GM18909 (cell line): ENCODE results near the gene TAGLN2.

Source experiments
- ATAC-seq: cut with Tn5 transposase; IDR thresholded peaks from one replicate; pipeline ENCODE4 v1.9.1; 2021; ENCODE audit warnings: mild to moderate bottlenecking; ENCODE audit not compliant: unreplicated experiment, poor library complexity

The TAGLN2 gene

DNA sequence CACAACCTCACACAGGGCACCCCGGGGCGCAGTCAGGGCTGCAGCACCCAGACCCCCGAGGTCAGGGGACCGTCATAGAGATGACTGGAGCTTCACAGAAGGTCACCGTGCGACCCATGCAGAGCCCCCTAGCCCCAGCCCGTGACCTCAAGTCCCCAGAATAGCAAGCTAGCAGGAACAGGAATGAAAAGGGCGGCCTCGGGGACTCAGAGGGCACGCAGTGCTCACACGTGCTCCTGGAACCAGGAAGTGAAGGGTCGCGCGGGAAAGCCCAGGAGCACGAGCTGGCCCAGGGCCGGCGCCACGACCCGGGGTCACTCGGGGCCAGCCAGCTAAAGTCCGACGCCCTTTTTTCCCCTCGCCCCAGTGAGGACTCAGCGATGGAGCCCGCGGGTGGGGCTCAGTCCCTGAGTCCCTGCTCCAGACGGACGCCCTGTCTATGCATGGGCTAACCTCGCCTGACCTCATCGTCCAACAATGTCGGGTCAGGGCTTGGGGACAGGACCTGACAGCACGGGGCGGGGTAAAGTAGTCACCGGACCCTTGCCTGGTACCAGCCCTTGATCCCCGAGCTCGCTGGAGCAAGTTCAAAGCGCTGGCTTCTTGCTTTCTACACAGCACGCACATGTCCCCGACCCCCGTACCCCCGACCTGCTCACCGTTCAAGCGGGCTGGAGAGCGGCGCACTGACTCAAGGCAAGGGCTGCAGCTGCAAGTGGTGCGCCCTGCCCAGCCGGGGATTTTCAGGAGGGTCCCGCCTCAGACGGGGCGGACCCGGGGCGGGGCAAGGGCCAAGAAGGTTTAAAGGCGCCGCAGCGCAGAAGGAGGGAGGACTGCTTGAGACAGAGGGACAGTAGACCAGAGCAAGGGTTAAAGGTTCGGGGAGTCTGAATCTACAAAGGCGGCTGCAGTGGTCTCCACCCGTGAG is at the start of gene TAGLN2:
Gene TAGLN2 (minus strand): TSS at position 717 of the 928 bp plus-strand sequence. CDS start 4,998 bp downstream, outside the sequence.
- peak; percentile 71 for ATAC-seq

DNA sequence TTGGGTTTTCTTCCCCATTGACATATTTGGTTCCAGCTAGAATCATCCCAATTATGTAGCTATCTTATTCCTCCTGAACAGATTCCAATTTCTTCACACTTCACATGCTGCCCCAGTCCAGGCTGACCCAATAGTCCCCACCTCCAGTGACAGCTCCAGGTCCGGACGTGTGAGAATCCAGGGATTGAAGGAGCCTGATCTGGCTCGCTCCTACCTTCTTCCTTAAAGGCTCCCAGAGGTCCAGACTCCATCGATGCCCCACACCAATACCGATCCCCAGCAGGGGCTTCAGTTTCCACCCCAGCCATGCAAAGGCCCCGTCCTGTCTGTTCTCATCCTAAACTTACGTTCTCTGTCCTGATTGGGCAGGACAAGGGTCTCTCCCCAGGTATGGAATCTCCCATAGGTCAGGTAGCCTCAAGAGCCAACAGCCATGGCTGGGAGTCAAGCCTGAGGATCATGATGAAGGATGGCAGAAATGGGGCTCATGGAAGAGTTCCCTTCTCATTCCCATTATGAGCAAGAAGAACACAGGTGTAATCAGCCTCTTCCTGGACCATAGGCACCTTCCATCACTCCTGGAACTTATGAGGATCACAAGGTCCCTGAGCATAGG is 49.2 kb upstream of the TAGLN2 start:
- no peak for ATAC-seq

DNA sequence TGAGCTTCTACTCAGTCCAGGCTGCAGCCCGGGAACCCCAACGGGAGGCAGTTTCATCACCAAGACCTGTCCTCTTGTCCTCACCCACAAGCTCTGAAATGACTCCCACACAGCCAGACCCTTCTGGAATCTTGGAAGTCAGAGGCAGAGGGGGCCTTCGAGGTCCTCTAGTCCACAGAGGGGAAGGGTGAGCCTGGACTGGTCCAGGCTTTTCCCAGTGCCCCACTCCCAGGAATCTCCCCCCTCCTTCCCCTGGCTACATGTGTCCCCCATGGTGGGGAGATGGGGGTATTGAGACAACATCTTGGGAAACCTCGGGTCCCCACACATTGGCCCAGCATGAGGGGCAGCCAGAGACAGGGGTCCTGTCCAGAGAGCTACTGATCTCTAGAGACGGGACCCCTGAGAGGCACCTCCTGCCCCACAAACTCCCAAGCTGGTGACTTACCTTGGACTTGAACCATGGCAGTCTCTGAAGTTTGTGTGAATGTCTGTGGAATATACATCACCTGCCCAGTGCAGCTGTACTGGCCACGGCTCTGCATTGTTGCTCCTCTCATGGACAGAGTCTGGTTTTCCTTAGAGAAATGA is 48.1 kb upstream of the TAGLN2 start:
- ATAC-seq: no peak

DNA sequence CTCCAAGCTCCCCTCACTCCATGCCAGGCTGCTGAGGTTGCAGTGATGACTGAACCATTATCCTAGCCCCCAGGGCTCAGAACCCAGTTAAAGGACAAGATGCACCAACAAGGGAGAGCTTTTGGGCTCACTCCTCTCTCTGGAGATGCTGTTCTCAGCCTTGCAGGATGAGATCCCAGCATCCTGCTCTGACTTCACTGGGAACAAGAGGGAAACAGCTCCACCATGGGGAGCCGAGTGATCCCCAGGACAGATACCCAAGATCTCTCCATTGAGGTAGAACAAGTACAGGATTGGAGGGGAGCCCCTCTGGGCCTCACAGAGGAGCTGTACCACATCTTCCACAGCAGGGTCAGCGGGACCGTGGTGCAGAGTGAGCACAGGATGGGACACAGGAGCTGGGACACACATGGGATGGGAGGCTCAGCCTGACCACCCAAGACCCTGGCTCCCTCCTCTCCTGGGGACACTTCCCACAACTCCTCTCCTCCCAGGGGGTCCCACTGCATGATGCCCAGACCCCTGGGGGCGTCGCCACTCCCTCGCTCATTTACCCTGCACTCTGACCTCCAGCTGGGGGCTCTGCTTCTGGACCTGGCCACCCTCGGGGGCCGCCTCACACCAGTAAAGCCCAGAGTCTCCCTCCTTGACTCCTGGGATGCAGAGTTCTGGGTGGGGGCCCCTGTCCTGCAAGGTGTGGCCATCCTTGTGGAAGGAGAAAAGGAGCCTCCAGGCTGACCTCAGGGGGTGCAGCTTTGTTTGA is 47.3 kb upstream of the TAGLN2 start:
- ATAC-seq: no peak

DNA sequence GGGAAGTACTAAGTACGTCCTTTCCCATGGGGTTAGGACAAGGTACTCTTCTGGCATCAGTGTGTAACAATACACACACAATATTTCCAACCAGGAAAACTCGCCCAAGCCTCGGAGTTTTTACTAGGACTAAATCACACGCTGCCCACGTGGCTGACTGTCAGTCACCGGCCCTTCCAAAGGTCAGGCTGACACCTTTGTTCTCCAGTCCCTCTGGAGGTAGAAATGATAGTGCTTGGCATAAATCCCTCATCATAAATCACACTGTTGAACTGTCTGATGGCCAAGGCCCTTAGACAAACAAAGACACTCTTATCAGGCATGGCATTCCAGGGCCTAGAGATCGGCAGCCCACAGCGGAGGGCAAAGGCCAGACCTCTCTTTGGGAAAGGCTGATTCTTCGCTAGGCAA is 45.6 kb upstream of the TAGLN2 start:
- ATAC-seq: no peak

DNA sequence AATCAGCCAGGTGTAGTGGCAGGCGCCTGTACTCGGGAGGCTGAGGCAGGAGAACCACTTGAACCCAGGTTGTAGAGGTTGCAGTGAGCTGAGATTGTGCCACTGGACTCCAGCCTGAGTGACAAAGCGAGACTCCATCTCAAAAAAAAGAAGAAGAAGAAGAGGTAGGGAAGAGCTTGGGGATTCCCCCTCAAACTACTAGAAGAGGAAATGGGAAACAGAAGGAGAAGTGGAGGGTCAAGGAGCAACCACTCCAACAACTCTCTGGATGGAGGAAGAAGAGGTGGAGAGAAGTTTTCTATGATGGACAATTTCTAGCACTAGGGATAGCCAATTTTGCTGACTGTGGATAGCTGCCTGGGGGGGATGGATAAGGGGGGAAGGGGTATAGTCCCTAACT is 43.6 kb upstream of the TAGLN2 start:
- no peak for ATAC-seq

DNA sequence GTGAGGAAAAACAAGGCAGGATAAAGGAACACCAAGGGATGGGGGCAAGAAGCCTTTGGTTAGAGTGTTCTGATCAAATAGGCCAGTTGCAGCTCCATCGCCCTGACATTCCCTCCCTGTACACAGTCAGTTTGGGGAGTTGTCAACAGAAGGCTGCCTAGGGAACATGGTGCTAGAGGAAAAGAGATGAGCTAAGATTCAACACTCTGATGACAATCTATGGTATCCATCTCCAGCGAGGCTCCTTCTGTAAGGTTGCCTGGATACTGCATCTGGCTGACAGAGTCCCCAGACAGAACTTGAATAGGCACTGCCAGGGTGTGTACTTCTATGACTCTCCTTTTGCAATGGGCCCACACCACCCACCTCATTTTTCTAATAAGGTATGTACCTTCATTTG is 40.0 kb upstream of the TAGLN2 start:
- no peak for ATAC-seq

DNA sequence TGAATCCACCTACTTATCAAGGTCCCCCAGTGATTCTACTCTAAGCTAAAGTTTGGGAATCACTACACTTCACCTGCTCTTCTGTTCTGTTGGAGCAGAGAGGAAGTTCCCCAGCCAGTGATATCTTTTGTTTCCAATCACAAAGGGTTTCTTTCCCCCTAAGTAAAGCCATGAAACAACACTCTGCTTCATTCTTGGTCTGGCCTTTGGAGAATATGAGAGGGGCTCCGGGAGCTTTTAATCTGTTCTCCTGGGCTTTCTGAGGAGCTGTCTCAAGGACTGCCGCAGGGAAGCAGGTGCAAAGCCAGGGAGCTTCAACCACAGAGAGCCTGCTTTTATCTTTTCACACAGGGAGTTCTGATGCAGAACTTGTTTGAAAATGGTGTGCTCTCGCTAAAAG is 38.8 kb upstream of the TAGLN2 start:
- no peak for ATAC-seq

DNA sequence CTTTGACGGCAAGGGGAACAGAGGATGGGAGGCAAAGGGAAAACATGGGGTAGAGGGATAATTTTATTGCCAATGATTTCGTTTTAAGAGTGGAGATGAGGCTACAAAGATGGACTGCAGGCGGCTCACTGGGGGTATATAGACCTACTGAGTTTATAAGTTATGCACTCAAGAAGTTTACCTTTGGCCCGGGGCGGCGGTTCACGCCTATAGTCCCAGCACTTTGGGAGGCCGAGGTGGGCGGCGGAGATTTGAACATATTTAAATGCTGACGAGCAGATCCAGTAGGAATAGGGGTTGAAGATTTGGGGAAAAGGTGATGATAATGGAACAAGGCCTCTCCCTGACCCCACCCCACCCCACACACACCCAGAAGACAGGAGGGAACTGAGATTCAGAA is 36.9 kb upstream of the TAGLN2 start:
- no peak for ATAC-seq

GRCh38 chr1:159961636-159962035 is 36.3 kb upstream of the TAGLN2 start:
- no peak for ATAC-seq

- ATAC-seq: no peak
These were observed 35.5 kb upstream of the TAGLN2 start for GRCh38 chr1:159960721-159961381.

DNA sequence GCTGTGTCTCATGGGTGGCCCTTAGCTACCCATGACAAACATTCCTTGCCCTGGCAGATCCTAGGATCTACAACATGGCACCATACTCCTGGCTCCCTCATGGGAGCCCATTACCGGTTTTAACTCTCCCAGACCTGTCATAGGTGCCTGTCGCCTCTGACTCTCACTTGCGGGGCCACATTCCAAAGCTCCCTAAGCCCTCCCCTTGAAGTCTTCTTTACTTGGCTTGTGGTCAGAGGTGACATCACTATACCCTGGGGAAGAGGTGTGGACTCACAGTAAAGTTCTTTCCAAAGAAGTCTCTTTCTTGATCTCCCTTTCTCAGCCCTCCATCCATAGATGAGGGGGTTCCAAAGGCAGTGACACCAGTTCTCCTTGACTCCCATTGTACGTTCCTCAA is 34.1 kb upstream of the TAGLN2 start:
- no peak for ATAC-seq

DNA sequence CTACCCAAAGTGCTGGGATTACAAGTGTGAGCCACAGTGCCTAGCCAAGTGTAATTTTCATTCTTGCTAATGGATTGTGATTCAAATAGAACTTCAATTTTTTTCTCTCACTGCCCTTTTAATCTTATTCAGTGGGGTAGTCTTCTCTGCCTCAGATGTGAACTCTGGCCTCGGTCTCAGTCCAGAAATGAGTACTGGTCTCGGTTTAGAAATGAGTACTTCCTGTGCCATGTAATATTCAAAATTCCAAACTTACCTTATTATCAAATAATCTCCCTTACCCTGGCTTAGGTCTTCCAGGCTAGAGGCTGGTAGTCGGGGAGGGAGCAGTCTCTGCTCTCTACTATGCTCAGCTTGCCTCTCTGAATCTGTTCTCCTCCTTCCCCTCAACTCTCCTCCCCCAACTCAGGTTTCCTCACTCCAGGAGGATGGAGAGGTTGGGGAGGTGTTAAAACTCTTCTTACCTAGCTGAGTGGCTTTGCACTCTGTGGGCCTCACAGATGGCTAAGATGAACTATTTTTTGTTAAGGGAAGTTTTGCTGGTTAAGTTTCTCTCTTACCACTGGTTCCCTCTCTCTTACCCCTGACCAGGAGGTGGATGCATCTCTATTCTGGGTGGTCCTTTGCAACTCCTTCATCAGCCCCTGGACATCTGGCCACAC is 33.5 kb upstream of the TAGLN2 start:
- ATAC-seq: no peak

DNA sequence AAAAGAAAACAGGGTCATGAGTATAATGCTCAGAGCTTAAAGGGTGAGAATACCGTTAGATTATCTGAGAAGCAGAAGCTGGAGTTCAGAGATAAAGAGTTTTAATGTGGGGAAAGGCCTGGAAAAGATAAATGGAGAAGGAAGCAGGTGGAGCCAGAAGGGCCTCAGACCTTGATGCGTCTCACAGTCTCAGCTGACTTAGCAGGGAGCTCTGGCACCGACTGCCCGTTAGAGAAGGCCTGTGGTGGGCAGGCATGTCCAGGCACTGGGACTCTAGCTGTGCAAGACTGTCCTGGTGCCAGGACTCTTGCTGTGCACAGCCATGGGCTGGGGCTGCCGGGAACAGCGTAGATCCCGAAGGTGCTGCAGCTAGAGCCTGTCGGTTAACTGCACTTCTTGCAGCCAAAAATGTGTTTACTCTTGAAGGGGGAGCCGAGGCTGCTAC is 32.5 kb upstream of the TAGLN2 start:
- no peak for ATAC-seq

- no peak for ATAC-seq
These were observed 30.1 kb upstream of the TAGLN2 start for GRCh38 chr1:159955456-159955855.

GRCh38 chr1:159953536-159954515 is 28.5 kb upstream of the TAGLN2 start, which contains the start of gene SLAMF9:
SLAMF9 (minus strand) TSS chr1:159954237; CDS start chr1:159954137, 100 bp downstream.
- ATAC-seq: no peak

GRCh38 chr1:159952932-159953331 is 27.6 kb upstream of the TAGLN2 start:
- no peak for ATAC-seq

DNA sequence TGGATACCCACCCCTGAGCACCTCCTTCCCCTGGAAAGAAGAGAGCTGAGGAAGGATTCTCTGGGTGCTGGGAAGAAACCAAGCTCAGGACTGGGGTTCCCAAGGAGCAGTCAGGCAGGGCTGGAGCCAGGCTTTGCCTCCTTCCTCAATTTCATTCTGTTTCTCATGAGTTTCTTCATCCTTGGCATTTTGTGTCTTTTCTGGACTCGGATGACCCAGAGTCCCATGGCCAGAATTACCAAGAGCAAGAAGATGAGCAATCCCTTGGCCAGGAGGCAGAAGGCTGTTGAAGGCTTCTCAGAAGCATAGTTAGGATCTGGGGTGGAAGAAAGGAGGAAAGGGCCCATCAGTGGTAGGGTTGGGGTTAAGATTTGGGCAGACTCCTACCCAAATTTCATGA is 26.2 kb upstream of the TAGLN2 start:
- ATAC-seq: no peak
